ENCODE results near the gene CTBP2. TPM values are rescaled to one million over a fixed set of nuclear protein-coding genes. Genes with fewer than 3 reads are reported as not detected.

Gene CTBP2
- total and polyA plus RNA-seq, 2 of the 13 experiments (the other 11 are each of a cell fraction or from before 2014, with no cell fraction given), result 0.08 TPM; not detected in 1

GRCh38 chr10:125111118-125111727, 49.1 kb downstream of the CTBP2 start:
- BruUV-seq (replicated peaks), result no TSS peak
- in situ Hi-C loops (cut with HindIII; ENCODE audit: extremely low pct_ligation_motif_present, low pct_unique_long_range_greater_than_20kb), result no loop called here
- H3K27me3 ChIP-seq (ENCODE audit: control insufficient read depth in 1 of 2, insufficient read depth in 2 of 2, low read length in 2 of 2), result peaks cover 0 to 34% of the 10 kb centered on the region in 2 experiments; a peak in 3 of 5 replicates

GRCh38 chr10:125107965-125108580, 52.3 kb downstream of the CTBP2 start:
- Histone ChIP-seq H3K27me3 (ENCODE audit: control insufficient read depth in 1 of 2, insufficient read depth in 2 of 2, low read length in 2 of 2) (peaks cover 2 to 23% of the 10 kb centered on the region in 2 experiments; a peak in 2 of 5 replicates), H3K79me2 (ENCODE audit: insufficient read depth, low read length) (no peaks in the 10 kb centered on the region), H3K27ac (ENCODE audit: extremely low read length, insufficient read depth, low read length) (no peak overlapping the region), H3K4me2 (ENCODE audit: low read depth, low read length) (no peak overlapping the region), H3K4me3 (replicated peaks in 1 of 3; ENCODE audit: insufficient read depth in 1 of 3, low read depth in 2 of 3, low read length in 3 of 3) (no peak overlapping the region), H3K4me1 (ENCODE audit: insufficient read depth, low read length) (no peaks in the 10 kb centered on the region), H2AFZ (ENCODE audit: low read length) (no peak overlapping the region), H4K20me1 (ENCODE audit: insufficient read depth, low read length) (no peaks in the 10 kb centered on the region), H3K9me3 (ENCODE audit: low read length) (peaks cover 13% of the 10 kb centered on the region; the same call in 1 of the 2 replicates), H3K9ac (ENCODE audit: insufficient read depth, low read depth, low read length) (no peak overlapping the region), H3K36me3 (replicated peaks in 1 of 2; ENCODE audit: control insufficient read depth in 1 of 2, insufficient read depth in 2 of 2, low read length in 2 of 2) (no peaks in the 10 kb centered on the region)
- FAIRE-seq (no peak), DNase-seq (ENCODE audit: low spot score) (no peak), ATAC-seq (no peak)
- POLR2A ChIA-PET, result no interaction called here
- in situ Hi-C loops (cut with HindIII; ENCODE audit: extremely low pct_ligation_motif_present, low pct_unique_long_range_greater_than_20kb) (no loop called here), intact Hi-C loops (cut with micrococcal nuclease; ENCODE audit: unreplicated experiment) (no loop called here)
- no peak for TF ChIP-seq CAMTA2 (CRISPR knock-in tag; IDR thresholded peaks at IDR 0.05; ENCODE audit: borderline replicate concordance)
- peak; percentile 56; the same call in 1 of the 2 replicates for TF ChIP-seq RAD51 (IDR thresholded peaks at IDR 0.05; ENCODE audit: borderline replicate concordance)
- TF ChIP-seq ZNF784 (CRISPR knock-in tag; IDR thresholded peaks at IDR 0.05; ENCODE audit: borderline replicate concordance), result no peak
- 0 out of 2 replicates have a peak, but pooled peaks have one; percentile 14 for TF ChIP-seq USF2 (IDR thresholded peaks at IDR 0.05; ENCODE audit: low read depth, low read length)
- TF ChIP-seq USF2 (CRISPR knock-in tag; IDR thresholded peaks at IDR 0.05; ENCODE audit: borderline replicate concordance), result no peak
- no peak for TF ChIP-seq DMAP1 (CRISPR knock-in tag; IDR thresholded peaks at IDR 0.05)
- TF ChIP-seq HOXA7 (CRISPR knock-in tag; IDR thresholded peaks at IDR 0.05), result no peak
- TF ChIP-seq FOXO1 (CRISPR knock-in tag; IDR thresholded peaks at IDR 0.05), result no peak
- no peak for TF ChIP-seq ZMYM3 (CRISPR knock-in tag; IDR thresholded peaks at IDR 0.05)
- TF ChIP-seq HNRNPH1 (optimal IDR thresholded peaks at IDR 0.05; ENCODE audit: low read depth, low read length), result no peak
- CTCF ChIA-PET (ENCODE audit: low intra/inter-chr PET ratio, low total read pairs), result no interaction called here
- BruUV-seq (replicated peaks), result no TSS peak
- WGBS (ENCODE audit: low lambda C conversion rate), result 15% methylated on average over 9 of the region's 10 CpGs

More at GRCh38 chr10:125111118-125111727, 49.1 kb downstream of the CTBP2 start:
- no peaks in the 10 kb centered on the region for H3K4me1 ChIP-seq (ENCODE audit: insufficient read depth, low read length)
- no peak for FAIRE-seq
- ChIA-PET POLR2A (no interaction called here), CTCF (ENCODE audit: low intra/inter-chr PET ratio, low total read pairs) (no interaction called here)
- H3K27ac ChIP-seq (ENCODE audit: extremely low read length, insufficient read depth, low read length), result no peak overlapping the region
- H3K4me2 ChIP-seq (ENCODE audit: low read depth, low read length), result no peak overlapping the region
- intact Hi-C loops (cut with micrococcal nuclease; ENCODE audit: unreplicated experiment), result no loop called here
- H2AFZ ChIP-seq (ENCODE audit: low read length), result no peak overlapping the region
- 1% methylated on average over 5 of the region's 5 CpGs for WGBS (ENCODE audit: low lambda C conversion rate)
- no peaks in the 10 kb centered on the region for H4K20me1 ChIP-seq (ENCODE audit: insufficient read depth, low read length)
- no peak for ATAC-seq
- no peaks in the 10 kb centered on the region for H3K36me3 ChIP-seq (replicated peaks in 1 of 2; ENCODE audit: control insufficient read depth in 1 of 2, insufficient read depth in 2 of 2, low read length in 2 of 2)
- no peaks in the 10 kb centered on the region for H3K79me2 ChIP-seq (ENCODE audit: insufficient read depth, low read length)
- no peak for DNase-seq (ENCODE audit: low spot score)
- no peak overlapping the region for H3K9ac ChIP-seq (ENCODE audit: insufficient read depth, low read depth, low read length)
- no peak for TF ChIP-seq SATB2 (CRISPR knock-in tag; IDR thresholded peaks at IDR 0.05)
- TF ChIP-seq MAFK (conservative IDR thresholded peaks at IDR 0.05 in 1 of 2, IDR thresholded peaks at IDR 0.05 in 1 of 2; ENCODE audit: low read length in 2 of 2), result peak in 1 of 2 experiments; percentile 54; a peak in 2 of 4 replicates
- no peak overlapping the region for H3K4me3 ChIP-seq (replicated peaks in 1 of 3; ENCODE audit: insufficient read depth in 1 of 3, low read depth in 2 of 3, low read length in 3 of 3)
- H3K9me3 ChIP-seq (ENCODE audit: low read length), result peaks cover 13% of the 10 kb centered on the region; the same call in 1 of the 2 replicates

Data from HepG2 (cell line).